Caco-2 (cell line): Measurements from ENCODE around the gene LRRC8B. TPM values are rescaled to one million over a fixed set of nuclear protein-coding genes. Genes with fewer than 3 reads are reported as not detected.

Source experiments
- BruUV-seq: library from RNA; stranded (reverse); fragments of 400-500 nt; replicated peaks from 2 replicates; lab custom pipeline; 2021; lab: Mats Ljungman, UMichigan
- CTCF ChIA-PET: fragments of 300-600 bp; sonication (Branson Sonifier 250); formaldehyde crosslinking; loops from one replicate; lab custom pipeline; 2022; ENCODE audit warnings: antibody characterized with exemption; lab: Charles Lee
- POLR2A ChIA-PET: fragments of 300-600 bp; sonication (Branson Sonifier 250); formaldehyde crosslinking; loops from one replicate; lab custom pipeline; 2022; ENCODE audit warnings: antibody characterized with exemption; lab: Charles Lee
- DNase-seq, 2 experiments: peaks; one replicate each; pipeline versions ENCODE4 v3.0.0 to v3.0.0-alpha.2; 2020 to 2022
- H3K27me3 ChIP-seq: replicated peaks from 2 replicates; pipeline ENCODE4 v1.6.0; 2011; ENCODE audit warnings: low read length; ENCODE audit not compliant: control insufficient read depth, insufficient read depth
- H3K36me3 ChIP-seq: 2 replicates; pipeline ENCODE4 v1.5.1; 2011; ENCODE audit warnings: low read length; ENCODE audit not compliant: control insufficient read depth, insufficient read depth
- H3K4me1 ChIP-seq: fragments of 250-450 bp; sonication (Bioruptor Pico); 2 replicates; pipeline ENCODE4 v1.5.1; 2020; ENCODE audit warnings: mild to moderate bottlenecking
- H3K4me3 ChIP-seq: 2 replicates; pipeline ENCODE4 v1.5.1; 2011; ENCODE audit warnings: low read depth, mild to moderate bottlenecking, control low read depth, low read length
- H3K9me3 ChIP-seq: fragments of 250-450 bp; sonication (Bioruptor Pico); 2 replicates; pipeline ENCODE4 v1.5.1; 2020; ENCODE audit warnings: mild to moderate bottlenecking, moderate library complexity
- H3K27ac Mint-ChIP-seq: one replicate; pipeline ENCODE4 v1.8.0; 2022; ENCODE audit warnings: mixed read lengths; ENCODE audit not compliant: unreplicated experiment
- H3K27me3 Mint-ChIP-seq: one replicate; pipeline ENCODE4 v1.8.0; 2022; ENCODE audit warnings: mixed read lengths; ENCODE audit not compliant: insufficient read depth, unreplicated experiment
- H3K36me3 Mint-ChIP-seq: one replicate; pipeline ENCODE4 v1.8.0; 2022; ENCODE audit warnings: mild to moderate bottlenecking, mixed read lengths; ENCODE audit not compliant: insufficient read depth, unreplicated experiment
- H3K4me1 Mint-ChIP-seq: one replicate; pipeline ENCODE4 v1.8.0; 2022; ENCODE audit warnings: low read depth, mixed read lengths; ENCODE audit not compliant: unreplicated experiment
- H3K4me3 Mint-ChIP-seq: one replicate; pipeline ENCODE4 v1.8.0; 2022; ENCODE audit warnings: mild to moderate bottlenecking, moderate library complexity, mixed read lengths; ENCODE audit not compliant: unreplicated experiment
- H3K9me3 Mint-ChIP-seq: one replicate; pipeline ENCODE4 v1.8.0; 2022; ENCODE audit warnings: mixed read lengths; ENCODE audit not compliant: unreplicated experiment
- CTCF ChIP-seq, 2 experiments: fragments of 200-600 bp in 1 of 2; IDR thresholded peaks; 1 replicate in 1 of 2; 2 replicates in 1 of 2; pipeline versions ENCODE4 v1.5.1 to v1.8.0; 2011 to 2022; ENCODE audit warnings: antibody characterized with exemption in 1 of 2, control low read depth in 1 of 2, inconsistent platforms in 1 of 2, low read depth in 1 of 2, low read length in 1 of 2, mild to moderate bottlenecking in 1 of 2, moderate library complexity in 1 of 2; ENCODE audit not compliant: insufficient read depth in 1 of 2, severe bottlenecking in 1 of 2, unreplicated experiment in 1 of 2
- intact Hi-C: fragments of 100-400 bp; cut with micrococcal nuclease; formaldehyde crosslinking; loops from one replicate; pipeline ENCODE4 v1.10.0; 2022; ENCODE audit not compliant: unreplicated experiment
- total RNA-seq: library from RNA; stranded (reverse); gene quantifications from 2 replicates; pipeline ENCODE4 v1.2.3, GENCODE V29; 2022

The LRRC8B gene
- total RNA-seq, 1 experiment from 2014 or later, result 10.8 TPM

DNA sequence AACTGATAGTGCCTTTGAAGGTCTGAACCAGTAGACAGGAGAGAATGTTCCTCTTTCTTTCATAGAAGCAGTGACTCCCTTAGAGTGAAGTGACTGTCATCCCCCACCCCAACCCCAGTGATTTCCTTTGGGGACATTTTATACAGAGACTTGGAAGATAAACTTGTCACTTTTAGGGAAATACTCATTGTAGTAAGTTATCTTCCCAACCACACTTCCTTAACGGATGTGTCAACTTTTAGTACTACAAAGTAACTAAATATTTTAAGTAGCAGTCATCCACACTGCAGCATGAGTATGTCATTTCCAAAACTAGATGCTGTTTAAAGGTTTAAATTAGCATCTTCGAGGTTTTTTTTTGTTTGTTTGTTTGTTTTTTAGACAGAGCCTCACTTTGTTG lies 13.7 kb downstream of the LRRC8B start:
- H3K4me3 Mint-ChIP-seq, result no peak overlapping the region
- Histone ChIP-seq H3K9me3 (no peaks in the 10 kb centered on the region), H3K36me3 (no peaks in the 10 kb centered on the region), H3K4me3 (no peak overlapping the region), H3K4me1 (no peaks in the 10 kb centered on the region), H3K27me3 (no peaks in the 10 kb centered on the region)
- no peaks in the 10 kb centered on the region for H3K27me3 Mint-ChIP-seq
- H3K4me1 Mint-ChIP-seq, result no peaks in the 10 kb centered on the region
- CTCF ChIA-PET, result no interaction called here
- no peak for DNase-seq
- no peaks in the 10 kb centered on the region for H3K36me3 Mint-ChIP-seq
- H3K9me3 Mint-ChIP-seq, result no peaks in the 10 kb centered on the region
- no TSS peak for BruUV-seq
- POLR2A ChIA-PET, result no interaction called here
- H3K27ac Mint-ChIP-seq, result no peak overlapping the region
- intact Hi-C loops, result no loop called here
- TF ChIP-seq CTCF (IDR thresholded peaks at IDR 0.05; ENCODE audit: insufficient read depth in 1 of 2, low read depth in 1 of 2, low read length in 1 of 2, severe bottlenecking in 1 of 2, unreplicated experiment in 1 of 2), result no peak

DNA sequence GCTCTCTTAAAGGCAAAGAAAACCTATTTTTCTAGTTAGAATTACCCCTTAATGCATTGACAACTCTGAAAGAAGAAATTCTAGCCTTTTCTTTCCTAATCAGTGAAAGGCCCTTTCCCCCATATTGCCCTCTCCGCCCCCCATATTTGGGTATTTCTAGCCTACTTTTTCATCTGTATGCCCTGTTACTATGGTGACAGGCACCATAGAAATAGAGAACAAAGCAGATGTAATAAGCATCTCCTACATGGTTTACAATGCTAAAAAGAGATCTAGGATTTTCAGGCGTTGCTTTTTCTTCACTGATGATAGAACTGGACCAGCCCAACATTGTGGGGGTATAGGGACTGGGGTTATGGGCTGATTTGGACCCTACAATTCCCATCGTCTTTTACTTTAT lies 14.5 kb downstream of the LRRC8B start:
- Mint-ChIP-seq H3K4me3 (no peak overlapping the region), H3K36me3 (no peaks in the 10 kb centered on the region), H3K9me3 (no peaks in the 10 kb centered on the region), H3K27me3 (no peaks in the 10 kb centered on the region), H3K27ac (no peak overlapping the region), H3K4me1 (no peaks in the 10 kb centered on the region)
- Histone ChIP-seq H3K36me3 (no peaks in the 10 kb centered on the region), H3K4me1 (no peaks in the 10 kb centered on the region), H3K27me3 (no peaks in the 10 kb centered on the region), H3K9me3 (no peaks in the 10 kb centered on the region), H3K4me3 (no peak overlapping the region)
- POLR2A ChIA-PET, result no interaction called here
- no peak for TF ChIP-seq CTCF (IDR thresholded peaks at IDR 0.05; ENCODE audit: insufficient read depth in 1 of 2, low read depth in 1 of 2, low read length in 1 of 2, severe bottlenecking in 1 of 2, unreplicated experiment in 1 of 2)
- intact Hi-C loops, result no loop called here
- no TSS peak for BruUV-seq
- CTCF ChIA-PET, result no interaction called here
- DNase-seq, result no peak

DNA sequence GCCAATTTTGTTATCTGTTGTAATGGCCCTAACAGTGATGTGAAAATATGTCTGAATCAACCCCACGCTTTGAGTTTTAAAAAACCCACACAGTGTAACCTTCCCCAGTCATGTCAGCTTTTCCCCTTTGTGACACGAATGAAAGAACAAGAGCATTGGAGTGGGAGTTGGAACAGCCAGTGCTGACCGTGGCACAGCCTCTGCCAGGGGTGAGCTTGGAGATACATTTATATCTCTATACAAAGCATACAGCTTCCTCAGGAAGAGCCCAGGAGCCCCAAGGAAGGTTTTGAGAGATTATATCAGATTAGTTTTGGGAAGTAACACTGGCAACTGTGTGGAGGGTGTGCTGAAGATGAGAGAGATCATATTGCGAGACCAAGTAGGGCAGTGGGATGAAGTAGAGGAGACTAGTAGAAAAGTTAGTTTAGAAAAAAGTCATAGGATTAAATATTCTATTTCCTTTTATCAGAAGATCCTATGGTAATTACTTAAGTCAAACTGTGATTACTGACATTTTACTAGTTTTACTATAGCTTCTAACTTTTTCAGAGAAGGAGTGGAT lies 15.9 kb downstream of the LRRC8B start:
- no peaks in the 10 kb centered on the region for H3K9me3 ChIP-seq
- H3K27ac Mint-ChIP-seq, result no peak overlapping the region
- no peak for TF ChIP-seq CTCF (IDR thresholded peaks at IDR 0.05; ENCODE audit: insufficient read depth in 1 of 2, low read depth in 1 of 2, low read length in 1 of 2, severe bottlenecking in 1 of 2, unreplicated experiment in 1 of 2)
- BruUV-seq, result no TSS peak
- no peaks in the 10 kb centered on the region for H3K4me1 Mint-ChIP-seq
- no peaks in the 10 kb centered on the region for H3K36me3 ChIP-seq
- ChIA-PET CTCF (no interaction called here), POLR2A (no interaction called here)
- H3K4me3 ChIP-seq, result no peak overlapping the region
- intact Hi-C loops, result no loop called here
- no peaks in the 10 kb centered on the region for H3K27me3 Mint-ChIP-seq
- H3K4me1 ChIP-seq, result no peaks in the 10 kb centered on the region
- DNase-seq, result no peak
- H3K36me3 Mint-ChIP-seq, result no peaks in the 10 kb centered on the region
- H3K27me3 ChIP-seq, result no peaks in the 10 kb centered on the region
- no peaks in the 10 kb centered on the region for H3K9me3 Mint-ChIP-seq
- no peak overlapping the region for H3K4me3 Mint-ChIP-seq
